ENCODE measurements around the gene MPIG6B. TPM values are rescaled to one million over a fixed set of nuclear protein-coding genes. Genes with fewer than 3 reads are reported as not detected.
A peak's percentile ranks its signal among the peaks of the same experiment; 100 is the strongest.

Gene MPIG6B, protein sequence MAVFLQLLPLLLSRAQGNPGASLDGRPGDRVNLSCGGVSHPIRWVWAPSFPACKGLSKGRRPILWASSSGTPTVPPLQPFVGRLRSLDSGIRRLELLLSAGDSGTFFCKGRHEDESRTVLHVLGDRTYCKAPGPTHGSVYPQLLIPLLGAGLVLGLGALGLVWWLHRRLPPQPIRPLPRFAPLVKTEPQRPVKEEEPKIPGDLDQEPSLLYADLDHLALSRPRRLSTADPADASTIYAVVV
- not detected in 2 replicates for total RNA-seq

DNA sequence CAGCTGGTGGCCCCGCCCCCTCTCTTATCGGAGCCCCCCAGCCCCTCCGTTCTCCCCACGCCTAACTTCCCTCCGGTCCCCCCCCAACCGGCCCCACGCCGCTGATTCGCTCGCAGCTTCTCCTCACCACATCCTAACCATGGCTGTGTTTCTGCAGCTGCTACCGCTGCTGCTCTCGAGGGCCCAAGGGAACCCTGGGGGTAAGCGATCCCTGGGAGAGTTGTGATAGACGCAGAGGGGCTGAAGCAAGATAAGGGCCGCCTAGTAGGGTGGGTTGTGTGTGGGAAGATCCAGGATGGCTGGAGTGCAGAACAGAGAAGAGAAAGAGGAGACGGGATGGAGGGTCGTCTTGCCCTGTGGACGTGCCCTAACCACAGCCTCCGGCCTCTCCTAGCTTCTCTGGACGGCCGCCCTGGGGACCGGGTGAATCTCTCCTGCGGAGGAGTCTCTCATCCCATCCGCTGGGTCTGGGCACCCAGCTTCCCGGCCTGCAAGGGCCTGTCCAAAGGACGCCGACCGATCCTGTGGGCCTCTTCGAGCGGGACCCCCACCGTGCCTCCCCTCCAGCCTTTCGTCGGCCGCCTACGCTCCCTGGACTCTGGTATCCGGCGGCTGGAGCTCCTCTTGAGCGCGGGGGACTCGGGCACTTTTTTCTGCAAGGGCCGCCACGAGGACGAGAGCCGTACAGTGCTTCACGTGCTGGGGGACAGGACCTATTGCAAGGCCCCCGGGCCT, at the start of gene MPIG6B:
MPIG6B (plus strand) TSS at position 129 of the 735 bp plus-strand sequence; CDS start at position 140, 11 bp downstream.
- Mint-ChIP-seq H3K27ac (no peak within 1 kb of the TSS), H3K4me3 (ENCODE audit: low read depth) (no peak within 1 kb of the TSS), H3K4me1 (ENCODE audit: low read depth) (peaks cover 32% of the 10 kb centered on the region), H3K36me3 (ENCODE audit: low read depth) (peaks cover 10% of the 10 kb centered on the region), H3K9me3 (no peaks in the 10 kb centered on the region), H3K27me3 (ENCODE audit: low read depth) (peaks cover 5% of the 10 kb centered on the region)
- intact Hi-C loops (cut with micrococcal nuclease), result no loop called here
- no peak for DNase-seq (ENCODE audit: low spot score)

DNA sequence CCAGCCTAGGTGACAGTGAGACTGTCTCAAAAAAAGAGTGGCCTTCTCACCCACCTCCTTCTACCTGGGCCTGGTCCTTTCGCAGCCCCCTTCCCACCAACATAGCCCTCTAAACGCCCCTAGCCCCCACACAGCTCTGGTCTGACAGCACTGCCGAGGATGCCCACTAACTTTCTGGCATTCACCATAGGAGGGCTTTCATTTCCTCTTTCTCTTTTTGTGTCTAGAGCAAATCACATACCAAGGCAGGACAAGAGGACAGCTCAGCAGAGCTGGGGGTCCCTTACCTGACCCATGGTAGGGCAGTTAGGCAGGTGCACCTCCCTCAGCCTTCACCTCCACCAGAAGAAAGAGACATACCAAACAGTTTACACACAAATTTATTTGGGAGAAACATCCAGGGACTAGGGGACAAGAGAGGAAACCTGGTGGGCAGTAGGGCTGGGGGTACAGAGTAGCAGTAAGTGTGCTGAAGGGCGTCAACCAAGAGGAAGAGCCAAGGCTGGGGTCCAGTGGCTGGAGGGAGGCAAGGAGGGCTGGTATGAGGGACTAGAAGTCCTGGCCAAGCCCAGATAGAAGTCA, 46.8 kb upstream of the MPIG6B start:
- Mint-ChIP-seq H3K4me1 (ENCODE audit: low read depth) (peaks cover 19% of the 10 kb centered on the region), H3K9me3 (no peaks in the 10 kb centered on the region), H3K27ac (no peak overlapping the region), H3K27me3 (ENCODE audit: low read depth) (no peaks in the 10 kb centered on the region), H3K36me3 (ENCODE audit: low read depth) (peaks cover 23% of the 10 kb centered on the region), H3K4me3 (ENCODE audit: low read depth) (no peak overlapping the region)
- no peak for DNase-seq (ENCODE audit: low spot score)
- intact Hi-C loops (cut with micrococcal nuclease), result no loop called here

DNA sequence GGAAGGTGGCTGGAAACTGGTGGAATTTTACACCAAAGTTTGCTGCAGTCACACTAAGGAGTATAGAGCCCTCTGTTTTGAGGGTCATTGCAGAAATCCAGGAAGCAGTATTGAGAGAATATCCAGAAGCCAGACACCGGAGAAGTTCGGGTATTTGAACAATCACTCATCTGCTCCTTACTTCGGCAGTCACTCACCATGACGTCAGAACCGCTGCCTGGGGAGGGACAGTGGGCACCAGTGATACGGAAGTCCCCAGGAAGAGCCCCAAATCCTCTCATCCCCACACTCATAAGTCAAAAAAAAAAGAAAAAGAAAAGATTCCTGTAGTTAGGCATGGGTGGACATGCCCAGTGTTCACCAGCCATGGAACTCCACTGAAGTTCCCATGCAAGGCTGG, 46.3 kb upstream of the MPIG6B start:
- no peaks in the 10 kb centered on the region for H3K9me3 Mint-ChIP-seq
- DNase-seq (ENCODE audit: low spot score), result no peak
- no peaks in the 10 kb centered on the region for H3K27me3 Mint-ChIP-seq (ENCODE audit: low read depth)
- intact Hi-C loops (cut with micrococcal nuclease), result no loop called here
- peaks cover 21% of the 10 kb centered on the region for H3K4me1 Mint-ChIP-seq (ENCODE audit: low read depth)
- H3K36me3 Mint-ChIP-seq (ENCODE audit: low read depth), result peaks cover 19% of the 10 kb centered on the region
- H3K27ac Mint-ChIP-seq, result no peak overlapping the region
- H3K4me3 Mint-ChIP-seq (ENCODE audit: low read depth), result no peak overlapping the region

DNA sequence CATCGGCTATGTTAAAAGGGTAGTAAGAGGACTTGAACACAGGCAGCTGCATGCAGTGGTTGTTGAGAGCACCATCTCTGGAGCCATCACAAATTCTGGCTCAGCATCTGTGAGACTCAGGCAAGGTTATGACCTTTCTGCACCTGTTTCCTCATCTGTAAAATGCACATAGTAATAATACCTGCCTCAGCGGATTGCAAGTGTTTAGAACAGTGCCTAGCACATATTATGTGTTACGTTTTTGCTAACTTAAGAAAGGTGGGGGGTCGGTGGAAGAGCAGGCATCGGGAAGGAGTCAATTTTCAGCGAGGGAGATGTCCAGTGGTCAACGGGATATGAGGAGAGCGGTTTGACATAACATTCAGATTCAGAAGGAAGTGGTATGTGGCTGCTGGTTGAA, 45.2 kb upstream of the MPIG6B start:
- H3K4me3 Mint-ChIP-seq (ENCODE audit: low read depth), result no peak overlapping the region
- H3K9me3 Mint-ChIP-seq, result no peaks in the 10 kb centered on the region
- H3K4me1 Mint-ChIP-seq (ENCODE audit: low read depth), result peaks cover 21% of the 10 kb centered on the region
- intact Hi-C loops (cut with micrococcal nuclease), result no loop called here
- H3K27me3 Mint-ChIP-seq (ENCODE audit: low read depth), result no peaks in the 10 kb centered on the region
- DNase-seq (ENCODE audit: low spot score), result no peak
- H3K27ac Mint-ChIP-seq, result no peak overlapping the region
- H3K36me3 Mint-ChIP-seq (ENCODE audit: low read depth), result peaks cover 8% of the 10 kb centered on the region

DNA sequence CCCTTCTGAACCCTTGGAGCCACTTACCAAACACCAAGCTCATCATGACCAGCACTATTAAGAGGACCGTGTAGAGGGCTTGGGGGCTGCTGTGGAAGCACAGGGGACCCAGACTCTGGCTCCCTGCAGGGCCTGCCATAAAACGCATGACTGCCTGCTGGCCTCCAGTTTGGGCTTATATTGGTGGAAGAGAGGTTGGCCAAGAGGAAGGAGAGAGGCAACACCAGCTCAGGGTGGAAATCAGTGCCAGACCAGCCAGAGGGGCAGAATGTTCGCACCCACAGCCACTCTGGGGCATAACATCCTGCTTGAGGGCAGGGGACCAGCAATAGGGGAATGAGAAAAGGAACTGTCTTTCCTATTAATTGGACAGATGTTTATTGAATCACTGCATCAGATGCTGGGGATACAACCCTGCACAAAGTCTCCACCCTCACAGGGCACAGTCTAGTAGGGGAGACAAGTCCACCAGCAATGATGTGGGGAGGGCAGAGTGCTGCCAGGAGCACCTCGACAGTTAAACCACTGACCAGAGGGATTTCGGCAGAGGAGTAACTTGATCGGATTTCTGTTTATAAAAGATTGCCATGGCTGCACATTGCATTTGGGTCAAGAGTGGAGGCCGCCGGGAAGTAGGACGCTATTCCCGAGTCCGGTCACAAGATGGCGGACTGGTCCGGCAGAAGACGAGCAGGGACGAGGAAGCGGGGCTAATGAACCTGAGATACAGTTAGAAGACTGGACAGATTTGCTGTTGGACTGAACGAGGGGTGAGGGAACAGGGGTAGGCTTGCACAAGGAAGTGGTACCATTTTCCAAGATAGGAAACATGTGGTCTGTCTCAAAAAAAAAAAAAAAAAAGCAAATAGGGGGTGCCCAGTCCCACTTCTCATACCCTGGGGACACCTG, 42.7 kb upstream of the MPIG6B start, which contains the start of gene LY6G5C:
LY6G5C (minus strand) TSS at position 842 of the 909 bp plus-strand sequence; CDS start at position 148, 694 bp downstream.
- Mint-ChIP-seq H3K9me3 (no peaks in the 10 kb centered on the region), H3K27me3 (ENCODE audit: low read depth) (no peaks in the 10 kb centered on the region), H3K27ac (peak within 1 kb of the TSS; percentile 64), H3K36me3 (ENCODE audit: low read depth) (peaks cover under 1% of the 10 kb centered on the region), H3K4me1 (ENCODE audit: low read depth) (peaks cover 21% of the 10 kb centered on the region), H3K4me3 (ENCODE audit: low read depth) (peak within 1 kb of the TSS; percentile 73)
- intact Hi-C loops (cut with micrococcal nuclease), result loop anchor here (1.0 to 10.0 kb wide), 4 partner anchors 58 to 274 kb away; partner anchors contain the start of genes NELFE and SKIC2
- DNase-seq (ENCODE audit: low spot score), result peak; percentile 58

DNA sequence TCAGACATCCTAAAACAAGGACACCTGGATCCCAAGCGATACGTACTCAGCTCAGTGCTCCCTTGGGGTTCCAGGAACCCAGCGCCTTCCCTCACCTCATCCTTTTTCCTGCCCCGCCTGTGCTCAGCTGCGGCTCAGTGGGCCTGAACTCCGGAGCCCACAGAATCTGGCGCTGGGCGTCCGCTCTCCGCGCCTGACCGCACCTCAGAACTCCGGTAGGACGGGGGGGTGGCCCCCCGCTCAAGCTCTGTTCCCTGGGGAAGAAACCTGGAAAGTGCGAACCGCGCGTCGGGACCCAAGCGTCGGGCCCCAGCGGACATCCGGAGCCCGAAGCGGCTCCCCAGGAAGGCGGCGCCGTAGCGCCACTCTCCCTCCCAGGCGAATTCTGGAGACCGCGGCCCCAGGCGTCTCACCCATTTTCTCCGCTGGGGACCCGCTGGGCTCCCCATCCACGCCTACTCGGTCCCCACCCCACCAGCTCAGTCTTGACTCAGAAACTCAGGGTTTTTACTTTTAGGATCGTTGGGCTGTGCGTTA, 42.0 kb upstream of the MPIG6B start:
- Mint-ChIP-seq H3K4me1 (ENCODE audit: low read depth) (peaks cover 21% of the 10 kb centered on the region), H3K9me3 (no peaks in the 10 kb centered on the region), H3K36me3 (ENCODE audit: low read depth) (peaks cover 7% of the 10 kb centered on the region), H3K27ac (no peak overlapping the region), H3K27me3 (ENCODE audit: low read depth) (no peaks in the 10 kb centered on the region), H3K4me3 (ENCODE audit: low read depth) (peak overlapping the region; percentile 73)
- intact Hi-C loops (cut with micrococcal nuclease), result loop anchor here (2.0 to 10.0 kb wide), 3 partner anchors 58 to 274 kb away; partner anchors contain the start of genes NELFE and SKIC2
- DNase-seq (ENCODE audit: low spot score), result no peak

DNA sequence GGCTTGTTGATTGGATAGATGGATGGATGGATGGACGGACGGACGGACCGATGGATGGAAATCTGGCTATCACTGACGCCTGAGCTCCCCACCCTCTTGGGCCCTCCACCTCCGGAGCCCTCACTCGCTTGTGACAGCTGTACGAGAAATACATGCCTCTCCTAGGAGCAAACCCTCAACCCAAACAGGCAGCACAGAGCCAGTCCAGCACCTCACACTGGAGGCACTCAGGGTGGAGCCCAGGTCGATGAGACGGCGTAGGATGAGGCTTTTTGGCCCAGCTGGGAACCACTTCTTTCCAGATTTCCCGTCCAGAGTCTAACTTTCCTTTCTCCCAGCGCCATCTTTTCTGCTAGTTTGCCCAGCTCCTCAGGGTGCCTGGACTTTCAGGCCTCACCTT, 39.6 kb upstream of the MPIG6B start:
- Mint-ChIP-seq H3K27ac (no peak overlapping the region), H3K4me1 (ENCODE audit: low read depth) (peaks cover 16% of the 10 kb centered on the region), H3K27me3 (ENCODE audit: low read depth) (no peaks in the 10 kb centered on the region), H3K36me3 (ENCODE audit: low read depth) (peaks cover 21% of the 10 kb centered on the region), H3K9me3 (no peaks in the 10 kb centered on the region), H3K4me3 (ENCODE audit: low read depth) (no peak overlapping the region)
- intact Hi-C loops (cut with micrococcal nuclease), result loop anchor here (5.0 to 10.0 kb wide), 2 partner anchors 149 to 271 kb away; partner anchors contain the start of genes NELFE and SKIC2
- no peak for DNase-seq (ENCODE audit: low spot score)

DNA sequence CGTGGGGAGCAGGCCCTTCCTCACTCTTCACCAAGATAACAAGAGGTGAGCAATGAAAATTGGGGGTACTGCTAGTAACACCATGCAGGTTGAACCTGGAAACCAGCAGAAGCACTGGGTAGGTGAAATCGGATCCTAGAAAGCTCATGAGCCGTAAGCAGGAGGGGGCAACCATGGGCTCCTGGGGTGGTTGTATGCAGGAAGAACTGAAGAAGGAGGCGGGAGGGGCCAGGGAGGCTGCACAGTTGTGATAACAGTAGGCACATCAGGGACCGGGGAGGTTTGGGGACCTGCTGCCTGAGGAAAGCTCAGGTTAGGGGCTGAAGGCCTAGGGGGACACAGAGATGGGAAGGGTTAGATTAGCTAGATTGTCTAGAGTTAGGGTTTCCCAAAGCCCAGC, 36.7 kb upstream of the MPIG6B start:
- intact Hi-C loops (cut with micrococcal nuclease), result loop anchor here (10.0 kb wide), 1 partner anchor 268 kb away; the partner anchor contains the start of genes NELFE and SKIC2
- H3K4me3 Mint-ChIP-seq (ENCODE audit: low read depth), result no peak overlapping the region
- H3K9me3 Mint-ChIP-seq, result no peaks in the 10 kb centered on the region
- H3K4me1 Mint-ChIP-seq (ENCODE audit: low read depth), result peaks cover 12% of the 10 kb centered on the region
- no peaks in the 10 kb centered on the region for H3K27me3 Mint-ChIP-seq (ENCODE audit: low read depth)
- peaks cover 34% of the 10 kb centered on the region for H3K36me3 Mint-ChIP-seq (ENCODE audit: low read depth)
- peak overlapping the region; percentile 13 for H3K27ac Mint-ChIP-seq
- DNase-seq (ENCODE audit: low spot score), result no peak

DNA sequence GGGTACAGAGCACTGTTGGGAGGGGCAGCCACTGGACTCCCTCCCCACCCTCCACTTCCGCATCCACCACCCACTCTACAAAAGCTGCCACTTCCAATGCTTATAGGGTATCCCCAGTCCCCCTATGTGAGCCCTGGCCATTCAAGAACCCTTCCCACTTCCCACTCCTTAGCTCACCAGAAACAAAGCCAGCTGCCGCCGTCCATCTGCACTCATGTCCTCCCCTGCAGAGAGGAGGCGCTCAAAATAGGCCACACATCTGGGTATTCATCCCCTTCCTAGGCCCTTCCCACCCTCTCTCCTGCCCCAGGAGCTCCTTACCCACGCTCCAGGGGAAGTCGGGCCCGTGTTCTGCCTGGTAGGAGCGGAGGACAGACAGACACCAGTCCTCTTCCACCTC, 35.9 kb upstream of the MPIG6B start:
- Mint-ChIP-seq H3K4me1 (ENCODE audit: low read depth) (peaks cover 10% of the 10 kb centered on the region), H3K4me3 (ENCODE audit: low read depth) (no peak overlapping the region), H3K27ac (no peak overlapping the region), H3K9me3 (no peaks in the 10 kb centered on the region), H3K27me3 (ENCODE audit: low read depth) (no peaks in the 10 kb centered on the region), H3K36me3 (ENCODE audit: low read depth) (peaks cover 37% of the 10 kb centered on the region)
- no peak for DNase-seq (ENCODE audit: low spot score)
- intact Hi-C loops (cut with micrococcal nuclease), result loop anchor here (10.0 kb wide), 1 partner anchor 267 kb away; the partner anchor contains the start of genes NELFE and SKIC2

DNA sequence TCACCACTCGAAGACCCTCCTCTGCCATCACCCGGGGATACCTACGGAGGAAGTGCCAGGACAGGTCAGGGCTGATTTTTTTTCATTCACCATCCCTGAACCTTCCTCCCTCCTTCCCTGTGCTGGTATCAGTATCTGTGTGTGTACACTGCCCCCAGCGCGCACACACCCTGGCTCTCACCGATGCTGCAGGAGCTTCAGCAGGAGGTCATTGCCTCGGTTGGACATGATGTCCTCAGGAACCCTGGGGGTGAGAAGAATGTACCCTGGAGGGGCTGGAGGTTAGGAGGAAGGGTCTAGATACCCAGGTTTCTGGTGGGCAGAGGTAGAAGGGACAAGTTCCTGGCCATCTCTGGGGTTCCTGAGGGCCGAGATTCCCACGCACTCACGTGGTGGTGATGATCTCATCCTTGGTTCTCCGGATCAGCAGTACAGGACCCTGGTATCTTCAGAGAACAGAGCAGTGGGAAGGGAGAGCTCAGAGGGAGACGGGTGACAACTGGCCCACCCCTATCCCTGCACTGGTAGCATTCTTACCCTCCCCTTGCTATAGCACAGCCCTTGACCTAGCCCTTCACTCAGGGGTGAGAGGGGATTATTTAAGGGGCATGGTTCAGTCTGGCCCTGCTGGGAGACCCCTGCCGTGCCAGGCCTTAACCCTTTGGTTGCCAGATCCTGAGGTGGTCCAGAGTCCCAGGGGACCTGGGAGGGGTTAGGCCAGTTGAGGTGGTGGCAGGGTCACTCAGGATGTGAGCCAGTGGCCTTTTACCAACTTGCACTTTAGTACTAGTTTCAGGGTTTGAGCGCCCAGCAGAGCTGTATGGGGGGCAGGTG, 35.1 kb upstream of the MPIG6B start:
- no peak overlapping the region for H3K27ac Mint-ChIP-seq
- DNase-seq (ENCODE audit: low spot score), result no peak
- H3K4me3 Mint-ChIP-seq (ENCODE audit: low read depth), result no peak overlapping the region
- intact Hi-C loops (cut with micrococcal nuclease), result loop anchor here (10.0 kb wide), 1 partner anchor 267 kb away; the partner anchor contains the start of genes NELFE and SKIC2
- no peaks in the 10 kb centered on the region for H3K9me3 Mint-ChIP-seq
- peaks cover 10% of the 10 kb centered on the region for H3K4me1 Mint-ChIP-seq (ENCODE audit: low read depth)
- H3K36me3 Mint-ChIP-seq (ENCODE audit: low read depth), result peaks cover 44% of the 10 kb centered on the region
- no peaks in the 10 kb centered on the region for H3K27me3 Mint-ChIP-seq (ENCODE audit: low read depth)
